ENCODE measurements around the gene THOC2. TPM values are rescaled to one million over a fixed set of nuclear protein-coding genes. Genes with fewer than 3 reads are reported as not detected.
A peak's percentile ranks its signal among the peaks of the same experiment; 100 is the strongest.

Gene THOC2
- total and polyA plus RNA-seq, 2 of the 8 experiments (the other 6 are each of a cell fraction or from before 2014, with no cell fraction given) = 32.7 to 68.8 TPM

- H3K27me3 ChIP-seq (replicated peaks in 1 of 4; ENCODE audit: control insufficient read depth in 3 of 4, extremely low read depth in 1 of 4, insufficient read depth in 3 of 4, low read length in 3 of 4) = no peaks in the 10 kb centered on the region
- H3K18ac ChIP-seq (ENCODE audit: extremely low read depth, low read length) = no peak overlapping the region
- H2BK5ac ChIP-seq (ENCODE audit: low read depth, low read length) = no peak overlapping the region
- H3K36me3 ChIP-seq (ENCODE audit: control insufficient read depth in 2 of 4, insufficient read depth in 4 of 4, low read length in 3 of 4) = no peaks in the 10 kb centered on the region
- H2AK5ac ChIP-seq (ENCODE audit: low read depth, low read length) = no peak overlapping the region
- H4K8ac ChIP-seq (ENCODE audit: extremely low read depth, insufficient read depth, low read length) = no peak overlapping the region
- H2AFZ ChIP-seq (ENCODE audit: low read length) = no peak overlapping the region
- no peak overlapping the region for H3K27ac ChIP-seq (ENCODE audit: low read depth, low read length)
- peak overlapping the region; percentile 79 to 84 for H3K4me2 ChIP-seq (ENCODE audit: insufficient read depth in 1 of 2, low read depth in 2 of 2, low read length in 2 of 2)
- no peak overlapping the region for H2BK20ac ChIP-seq (ENCODE audit: low read length)
- ChIA-PET POLR2A (ENCODE audit: partially characterized antibody) (interaction anchor here (1.1 to 1.8 kb wide), 3 partner anchors 8 to 46 kb away, joined by 3 to 5 read pairs (median 3); no protein-coding TSS in a partner anchor), CTCF (ENCODE audit: partially characterized antibody) (interaction anchor here (0.7 to 2.5 kb wide), 5 partner anchors 11 to 248 kb away, joined by 3 to 6 read pairs (median 5); no protein-coding TSS in a partner anchor)
- H3K79me1 ChIP-seq (ENCODE audit: low read depth, low read length) = no peaks in the 10 kb centered on the region
- H3K4me3 ChIP-seq (ENCODE audit: extremely low read depth in 1 of 4, insufficient read depth in 2 of 4, low read depth in 3 of 4, low read length in 4 of 4) = peak overlapping the region; percentile 75 to 94 (median 82)
- H3K4me1 ChIP-seq (replicated peaks in 1 of 4; ENCODE audit: control insufficient read depth in 3 of 4, insufficient read depth in 4 of 4, low read length in 3 of 4) = no peaks in the 10 kb centered on the region; a peak in 3 of 7 replicates
- no peak for FAIRE-seq
- H3K9me3 ChIP-seq (ENCODE audit: insufficient read depth in 2 of 2, low read depth in 1 of 2, low read length in 1 of 2) = peaks cover 0 to 3% of the 10 kb centered on the region in 2 experiments; a peak in 1 of 4 replicates
- DNase-seq (ENCODE audit: low read depth in 1 of 2, low spot score in 2 of 2) = no peak
- peaks cover 0 to 63% of the 10 kb centered on the region in 2 experiments; a peak in 3 of 4 replicates for H3K79me2 ChIP-seq (ENCODE audit: control insufficient read depth in 1 of 2, insufficient read depth in 2 of 2, low read length in 2 of 2)
- H4K20me1 ChIP-seq (replicated peaks in 1 of 2; ENCODE audit: control insufficient read depth in 1 of 2, insufficient read depth in 2 of 2, low read length in 2 of 2) = no peaks in the 10 kb centered on the region
- H3K4ac ChIP-seq (replicated peaks; ENCODE audit: insufficient read length, low read depth, low read length) = no peak overlapping the region
- no peak overlapping the region for H2BK15ac ChIP-seq (ENCODE audit: low read length)
- WGBS, 2 experiments (ENCODE audit: extremely low coverage in 1 of 2, insufficient coverage in 1 of 2, insufficient read length in 1 of 2, insufficient replicate concordance in 2 of 2, low coverage in 1 of 2, low lambda C conversion rate in 2 of 2, missing lambda C conversion rate in 1 of 2) = 24% methylated on average over 8 of the region's 16 CpGs; no CpG with 5 or more reads in 1 of the 2 experiments
- H2BK120ac ChIP-seq (replicated peaks; ENCODE audit: low read depth, low read length) = no peak overlapping the region
- H4K5ac ChIP-seq (ENCODE audit: insufficient read length, low read depth, low read length) = no peak overlapping the region
- no peak overlapping the region for H2BK12ac ChIP-seq (ENCODE audit: low read depth, low read length)
- no peak overlapping the region for H4K91ac ChIP-seq (replicated peaks; ENCODE audit: insufficient read length, low read length)
- H3K56ac ChIP-seq (replicated peaks; ENCODE audit: insufficient read length, low read depth, low read length) = no peak overlapping the region
- H3K14ac ChIP-seq (ENCODE audit: insufficient read length) = no peak overlapping the region
- H3K23ac ChIP-seq (ENCODE audit: insufficient read length) = no peak overlapping the region
- peaks cover 2% of the 10 kb centered on the region; the same call in 1 of the 2 replicates for H3K23me2 ChIP-seq (ENCODE audit: low read depth, low read length)
- H3K9ac ChIP-seq (replicated peaks in 1 of 4; ENCODE audit: extremely low read depth in 1 of 4, low read depth in 3 of 4, low read length in 3 of 4) = peak overlapping the region in 3 of 4 experiments; percentile 75 to 86 (median 84); a peak in 5 of 7 replicates
- no peak for TF ChIP-seq ASH2L (IDR thresholded peaks at IDR 0.05; ENCODE audit: low read length)
- TF ChIP-seq TCF12 (IDR thresholded peaks at IDR 0.05; ENCODE audit: low read depth, low read length) = no peak
- TF ChIP-seq CTBP2 (IDR thresholded peaks at IDR 0.05; ENCODE audit: borderline replicate concordance, insufficient read depth, insufficient read length, low read length) = no peak
- TF ChIP-seq KDM4A (IDR thresholded peaks at IDR 0.05; ENCODE audit: low read depth, low read length, severe bottlenecking) = no peak
- 0 out of 2 replicates have a peak, but pooled peaks have one; percentile 27 for TF ChIP-seq EGR1 (IDR thresholded peaks at IDR 0.05; ENCODE audit: borderline replicate concordance, low read depth, low read length)
- TF ChIP-seq E2F6 (IDR thresholded peaks at IDR 0.05) = 0 out of 2 replicates have a peak, but pooled peaks have one; percentile 15
These were observed 1.4 kb downstream of the THOC2 start for GRCh38 chrX:123731258-123731986.
